Esophagus squamous epithelium (tissue), 4 donors: Measurements from ENCODE around the gene HOXA11.

Experiments used
- CTCF ChIP-seq, 6 experiments: fragments of 450-650 bp in 4 of 6; fragments of 200-600 bp in 2 of 6; sonication (generic) in 2 of 6; IDR thresholded peaks; one replicate each; pipeline ENCODE4 v1.5.1; 2016 to 2019; ENCODE audit warnings: antibody characterized with exemption in 6 of 6, mild to moderate bottlenecking in 4 of 6, moderate library complexity in 4 of 6
- POLR2A ChIP-seq, 4 donors: fragments of 450-650 bp; IDR thresholded peaks; one replicate each; pipeline ENCODE4 v1.6.1; 2017; ENCODE audit warnings: antibody characterized with exemption in 4 of 4, mild to moderate bottlenecking in 4 of 4, moderate library complexity in 3 of 4

- TF ChIP-seq POLR2A (IDR thresholded peaks at IDR 0.05) (no peak), CTCF (IDR thresholded peaks at IDR 0.05) (peak in 1 of 6 experiments; percentile 22)
These were observed 23.8 kb downstream of the HOXA11 start for GRCh38 chr7:27161214-27161720.
